GM12892 (cell line): ENCODE measurements around the gene CES2.
"Not testable (repeated sequence)": the region's sequence is repeated elsewhere in the genome, so short reads cannot be mapped to it uniquely, and the experiment has no call there.

ENCODE experiments used
- POLR2A ChIP-seq: IDR thresholded peaks from 2 replicates; pipeline ENCODE4 v1.6.1; 2011; ENCODE audit warnings: low read depth, low read length, control low read depth
- POLR2AphosphoS5 ChIP-seq: IDR thresholded peaks from 2 replicates; pipeline ENCODE4 v1.6.1; 2011; ENCODE audit warnings: low read depth, low read length, control low read depth
- TAF1 ChIP-seq: IDR thresholded peaks from 2 replicates; pipeline ENCODE4 v1.6.1; 2011; ENCODE audit warnings: low read depth, mild to moderate bottlenecking, control low read depth, low read length, borderline replicate concordance

- not testable (repeated sequence) for TF ChIP-seq POLR2AphosphoS5, POLR2A, TAF1
Observed at GRCh38 chr16:66993558-66993957, 58.2 kb downstream of the CES2 start.
